DOHH2 (cell line): ENCODE measurements around the gene ITPRID2.
A peak's percentile ranks its signal among the peaks of the same experiment; 100 is the strongest.

Experiments used
- H3F3A ChIP-seq: fragments of 200-600 bp; sonication (generic), shearing (Covaris generic); 2 replicates; pipeline ENCODE4 v1.6.0; 2016; ENCODE audit warnings: antibody characterized with exemption, mild to moderate bottlenecking; ENCODE audit not compliant: control insufficient read depth, insufficient read depth
- H3K27ac ChIP-seq: fragments of 200-600 bp; sonication (generic); 2 replicates; pipeline ENCODE4 v1.5.1; 2014; ENCODE audit warnings: low read depth, mild to moderate bottlenecking, low read length, moderate library complexity
- H3K27me3 ChIP-seq: fragments of 200-600 bp; sonication (generic); 2 replicates; pipeline ENCODE4 v1.6.1; 2014; ENCODE audit warnings: mild to moderate bottlenecking, low read length, mixed read lengths; ENCODE audit not compliant: control insufficient read depth
- H3K36me3 ChIP-seq: fragments of 200-600 bp; sonication (generic); 2 replicates; pipeline ENCODE4 v1.6.1; 2014; ENCODE audit warnings: mild to moderate bottlenecking, low read length, moderate library complexity, mixed read lengths; ENCODE audit not compliant: control insufficient read depth
- H3K4me1 ChIP-seq: fragments of 200-600 bp; sonication (generic); 2 replicates; pipeline ENCODE4 v1.6.1; 2014; ENCODE audit warnings: mild to moderate bottlenecking, low read length, mixed read lengths; ENCODE audit not compliant: control insufficient read depth
- H3K4me2 ChIP-seq: fragments of 200-600 bp; sonication (generic); 2 replicates; pipeline ENCODE4 v1.6.0; 2014; ENCODE audit warnings: mild to moderate bottlenecking, low read length, moderate library complexity
- H3K4me3 ChIP-seq: fragments of 200-600 bp; sonication (generic); 2 replicates; pipeline ENCODE4 v1.5.1; 2014; ENCODE audit warnings: mild to moderate bottlenecking, low read length, mixed read lengths
- H3K79me2 ChIP-seq: fragments of 200-600 bp; sonication (generic); 2 replicates; pipeline ENCODE4 v1.6.1; 2014; ENCODE audit warnings: mild to moderate bottlenecking, low read length, mixed read lengths; ENCODE audit not compliant: control insufficient read depth
- H3K9me2 ChIP-seq: fragments of 200-600 bp; sonication (generic); replicated peaks from 2 replicates; pipeline ENCODE4 v1.6.1; 2014; ENCODE audit warnings: mild to moderate bottlenecking, low read length, mixed read lengths; ENCODE audit not compliant: control insufficient read depth
- H3K9me3 ChIP-seq: fragments of 200-600 bp; sonication (generic); 2 replicates; pipeline ENCODE4 v1.6.1; 2014; ENCODE audit warnings: antibody characterized with exemption, low read length, mixed read lengths; ENCODE audit not compliant: control insufficient read depth, insufficient read depth
- H4K20me1 ChIP-seq: fragments of 200-600 bp; sonication (generic); 2 replicates; pipeline ENCODE4 v1.6.0; 2014; ENCODE audit warnings: low read depth, mild to moderate bottlenecking, antibody characterized with exemption, low read length, moderate library complexity; ENCODE audit not compliant: control insufficient read depth, insufficient read depth
- CTCF ChIP-seq: fragments of 200-600 bp; sonication (generic); IDR thresholded peaks from one replicate; pipeline ENCODE4 v1.5.1; 2014; ENCODE audit warnings: antibody characterized with exemption, mild to moderate bottlenecking, low read depth, low read length; ENCODE audit not compliant: poor library complexity, severe bottlenecking
- EZH2phosphoT487 ChIP-seq: fragments of 200-600 bp; sonication (generic); IDR thresholded peaks from 2 replicates; pipeline ENCODE4 v1.6.1; 2017; ENCODE audit warnings: borderline replicate concordance, mild to moderate bottlenecking, antibody characterized with exemption, low read length, moderate library complexity, mixed read lengths

Gene ITPRID2

GRCh38 chr2:181904022-181904632 lies 12.6 kb downstream of the ITPRID2 start:
- Histone ChIP-seq H4K20me1 (no peaks in the 10 kb centered on the region), H3K27ac (no peak overlapping the region), H3K9me3 (no peaks in the 10 kb centered on the region), H3K4me1 (peaks cover 23% of the 10 kb centered on the region), H3F3A (no peaks in the 10 kb centered on the region; the same call in 1 of the 2 replicates), H3K9me2 (no peaks in the 10 kb centered on the region), H3K4me2 (no peak overlapping the region), H3K4me3 (no peak overlapping the region), H3K27me3 (no peaks in the 10 kb centered on the region), H3K79me2 (peaks cover 22% of the 10 kb centered on the region), H3K36me3 (peaks cover 86% of the 10 kb centered on the region)
- TF ChIP-seq CTCF (peak; percentile 66), EZH2phosphoT487 (no peak)

- Histone ChIP-seq H3K79me2 (peaks cover 25% of the 10 kb centered on the region), H3K4me2 (no peak overlapping the region), H3K9me3 (no peaks in the 10 kb centered on the region), H4K20me1 (no peaks in the 10 kb centered on the region), H3F3A (no peaks in the 10 kb centered on the region), H3K27me3 (no peaks in the 10 kb centered on the region), H3K9me2 (no peaks in the 10 kb centered on the region), H3K4me3 (no peak overlapping the region), H3K36me3 (peaks cover 87% of the 10 kb centered on the region), H3K4me1 (peaks cover 25% of the 10 kb centered on the region), H3K27ac (no peak overlapping the region)
- no peak for TF ChIP-seq EZH2phosphoT487
- no peak for TF ChIP-seq CTCF
Measured at GRCh38 chr2:181907057-181907456, 15.5 kb downstream of the ITPRID2 start.

GRCh38 chr2:181907635-181908034 lies 16.1 kb downstream of the ITPRID2 start:
- Histone ChIP-seq H3K4me1 (peaks cover 25% of the 10 kb centered on the region), H3K27ac (no peak overlapping the region), H4K20me1 (no peaks in the 10 kb centered on the region), H3K79me2 (peaks cover 25% of the 10 kb centered on the region), H3K27me3 (no peaks in the 10 kb centered on the region), H3K36me3 (peaks cover 84% of the 10 kb centered on the region), H3K4me2 (0 out of 2 replicates have a peak overlapping the region, but pooled peaks have one; percentile 4), H3K4me3 (no peak overlapping the region), H3K9me3 (no peaks in the 10 kb centered on the region), H3K9me2 (no peaks in the 10 kb centered on the region), H3F3A (no peaks in the 10 kb centered on the region)
- TF ChIP-seq EZH2phosphoT487, result no peak
- no peak for TF ChIP-seq CTCF
